Ectodermal cell (in vitro differentiated cells): ENCODE results near the gene KATNB1.
"Not testable (repeated sequence)": the region's sequence is repeated elsewhere in the genome, so short reads cannot be mapped to it uniquely, and the experiment has no call there.

Experiments
- H3K27ac ChIP-seq: 2 replicates; pipeline ENCODE4 v1.7.0; 2013; ENCODE audit warnings: mild to moderate bottlenecking, low read depth, low read length; ENCODE audit not compliant: insufficient read depth, poor library complexity, severe bottlenecking
- H3K27me3 ChIP-seq: 2 replicates; pipeline ENCODE4 v1.7.0; 2013; ENCODE audit warnings: mild to moderate bottlenecking, low read length; ENCODE audit not compliant: insufficient read depth, control insufficient read depth, poor library complexity, severe bottlenecking
- H3K36me3 ChIP-seq: one replicate; pipeline ENCODE4 v1.7.0; 2013; ENCODE audit warnings: low read length; ENCODE audit not compliant: control insufficient read depth, insufficient read depth
- H3K4me1 ChIP-seq: one replicate; pipeline ENCODE4 v1.7.0; 2013; ENCODE audit warnings: low read length; ENCODE audit not compliant: control insufficient read depth, insufficient read depth
- H3K4me3 ChIP-seq: 2 replicates; pipeline ENCODE4 v1.7.0; 2013; ENCODE audit warnings: low read depth, low read length, control low read depth; ENCODE audit not compliant: insufficient read depth
- H3K9me3 ChIP-seq: 2 replicates; pipeline ENCODE4 v1.7.0; 2013; ENCODE audit warnings: mild to moderate bottlenecking, low read length, moderate library complexity; ENCODE audit not compliant: control insufficient read depth
- WGBS, 2 experiments: methylation state at CpG; one replicate each; pipeline ENCODE4 v1.1.7; 2013; ENCODE audit warnings: missing lambda C conversion rate in 2 of 2; 5-methylcytosine and 5-hydroxymethylcytosine counted together

KATNB1 gene

DNA sequence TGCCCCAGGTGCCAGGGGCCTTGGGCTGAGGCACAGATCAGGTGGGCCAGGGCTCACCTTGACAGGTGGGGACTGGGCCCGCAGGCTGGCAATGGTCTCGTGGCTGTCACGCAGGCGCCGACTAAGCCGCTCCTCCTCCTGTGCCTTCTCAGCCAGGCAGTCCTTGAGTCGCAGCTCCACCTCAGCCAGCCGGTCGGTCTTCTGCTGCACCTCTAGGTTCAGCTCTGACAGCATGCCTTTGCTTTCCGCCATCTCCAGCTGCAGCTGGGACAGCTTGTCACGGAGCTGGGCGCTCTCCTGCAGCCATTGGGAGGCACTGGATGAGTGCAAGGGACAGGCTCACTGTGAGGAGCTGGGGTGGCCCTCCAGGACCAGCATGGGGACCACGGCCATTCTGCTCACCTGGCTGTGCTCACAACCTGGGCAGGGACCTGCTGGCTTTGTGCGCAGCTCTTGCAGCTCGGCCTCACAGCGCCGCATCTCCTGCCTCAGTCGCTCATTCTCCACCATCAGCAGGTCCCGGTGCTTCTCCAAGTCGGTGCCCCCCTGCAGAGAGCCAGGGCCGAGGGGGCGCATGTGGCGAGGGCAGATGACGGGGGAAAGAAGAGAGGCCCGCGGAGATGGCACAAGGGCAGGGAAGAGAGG is 35.7 kb downstream of the KATNB1 start:
- Histone ChIP-seq H3K27ac (no peak overlapping the region), H3K9me3 (no peaks in the 10 kb centered on the region), H3K27me3 (no peaks in the 10 kb centered on the region), H3K4me1 (no peaks in the 10 kb centered on the region), H3K36me3 (no peaks in the 10 kb centered on the region), H3K4me3 (no peak overlapping the region)
- 93 to 94% methylated on average over 26 of the region's 26 CpGs for WGBS, 2 experiments

DNA sequence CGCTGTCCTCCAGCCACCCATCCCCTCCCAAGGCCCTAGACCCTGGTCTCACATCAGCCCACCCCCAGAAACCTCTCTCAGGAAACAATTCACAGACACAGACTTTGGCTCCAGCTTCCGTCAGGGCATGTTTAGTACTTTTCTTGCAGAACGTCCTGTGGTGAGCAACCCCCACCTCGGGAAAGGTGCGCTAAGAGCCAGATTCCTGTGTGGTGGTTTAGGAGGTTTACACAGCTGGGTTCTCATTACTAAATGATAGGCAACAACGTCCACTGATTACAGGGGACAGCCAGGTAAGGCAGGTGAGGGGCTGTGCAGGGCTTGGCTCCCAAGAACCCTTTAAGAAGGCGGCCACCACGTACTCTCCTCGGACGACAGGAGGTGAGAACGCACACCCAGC is 37.4 kb downstream of the KATNB1 start:
- Histone ChIP-seq H3K36me3 (no peaks in the 10 kb centered on the region), H3K27ac (no peak overlapping the region), H3K4me3 (no peak overlapping the region), H3K27me3 (no peaks in the 10 kb centered on the region), H3K4me1 (no peaks in the 10 kb centered on the region), H3K9me3 (no peaks in the 10 kb centered on the region)
- 91 to 92% methylated on average over 11 of the region's 11 CpGs for WGBS, 2 experiments

GRCh38 chr16:57773655-57774295 is 38.2 kb downstream of the KATNB1 start:
- no peak overlapping the region for H3K4me3 ChIP-seq
- H3K27ac ChIP-seq: no peak overlapping the region
- H3K27me3 ChIP-seq: no peaks in the 10 kb centered on the region
- no peaks in the 10 kb centered on the region for H3K9me3 ChIP-seq
- 88 to 92% methylated on average over 10 to 11 of the region's 11 CpGs for WGBS, 2 experiments
- no peaks in the 10 kb centered on the region for H3K4me1 ChIP-seq
- no peaks in the 10 kb centered on the region for H3K36me3 ChIP-seq

GRCh38 chr16:57774705-57775285 is 39.2 kb downstream of the KATNB1 start:
- no peaks in the 10 kb centered on the region for H3K27me3 ChIP-seq
- no peaks in the 10 kb centered on the region for H3K9me3 ChIP-seq
- WGBS, 2 experiments: 59 to 65% methylated on average over 12 of the region's 12 CpGs
- no peaks in the 10 kb centered on the region for H3K36me3 ChIP-seq
- no peak overlapping the region for H3K4me3 ChIP-seq
- no peaks in the 10 kb centered on the region for H3K4me1 ChIP-seq
- H3K27ac ChIP-seq: no peak overlapping the region

GRCh38 chr16:57775661-57776469 is 40.3 kb downstream of the KATNB1 start:
- H3K9me3 ChIP-seq: no peaks in the 10 kb centered on the region
- no peak overlapping the region for H3K4me3 ChIP-seq
- H3K4me1 ChIP-seq: no peaks in the 10 kb centered on the region
- no peaks in the 10 kb centered on the region for H3K36me3 ChIP-seq
- no peak overlapping the region for H3K27ac ChIP-seq
- H3K27me3 ChIP-seq: no peaks in the 10 kb centered on the region
- WGBS, 2 experiments: 14 to 15% methylated on average over 23 of the region's 23 CpGs

- Histone ChIP-seq H3K4me3 (no peak overlapping the region), H3K27ac (no peak overlapping the region), H3K27me3 (no peaks in the 10 kb centered on the region), H3K4me1 (no peaks in the 10 kb centered on the region), H3K9me3 (no peaks in the 10 kb centered on the region), H3K36me3 (no peaks in the 10 kb centered on the region)
- 96 to 97% methylated on average over 4 to 5 of the region's 5 CpGs for WGBS, 2 experiments
Measured at GRCh38 chr16:57778658-57779057, 43.1 kb downstream of the KATNB1 start.

GRCh38 chr16:57779836-57780235 is 44.3 kb downstream of the KATNB1 start:
- H3K4me3 ChIP-seq, H3K36me3 ChIP-seq, H3K9me3 ChIP-seq, H3K27me3 ChIP-seq, H3K4me1 ChIP-seq, H3K27ac ChIP-seq: not testable (repeated sequence)
- WGBS, 2 experiments: 88 to 90% methylated on average over 5 of the region's 5 CpGs

DNA sequence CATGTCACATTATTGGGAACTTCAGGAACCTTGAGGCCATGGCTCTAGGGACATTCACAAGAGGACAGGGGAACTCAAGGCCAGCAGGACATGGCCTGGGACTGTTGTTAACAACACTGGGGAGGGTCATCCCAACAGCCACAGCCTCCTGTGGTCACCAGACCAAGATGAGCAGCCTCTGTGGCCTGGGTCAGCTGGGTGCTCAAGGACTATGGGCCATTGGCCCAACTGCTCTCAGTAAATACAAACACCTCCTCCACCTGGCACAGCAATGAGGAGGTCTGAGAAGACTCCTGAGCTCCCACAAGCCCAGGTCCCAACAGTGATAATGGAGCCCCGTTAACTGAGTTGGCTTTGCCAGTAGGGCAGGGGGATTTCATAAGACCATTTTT is 45.8 kb downstream of the KATNB1 start:
- Histone ChIP-seq H3K4me3 (no peak overlapping the region), H3K9me3 (no peaks in the 10 kb centered on the region), H3K4me1 (no peaks in the 10 kb centered on the region), H3K27ac (no peak overlapping the region), H3K36me3 (no peaks in the 10 kb centered on the region), H3K27me3 (no peaks in the 10 kb centered on the region)
- 95% methylated on average over 1 of the region's 1 CpG; no CpG with 5 or more reads in 1 of the 2 experiments for WGBS, 2 experiments

DNA sequence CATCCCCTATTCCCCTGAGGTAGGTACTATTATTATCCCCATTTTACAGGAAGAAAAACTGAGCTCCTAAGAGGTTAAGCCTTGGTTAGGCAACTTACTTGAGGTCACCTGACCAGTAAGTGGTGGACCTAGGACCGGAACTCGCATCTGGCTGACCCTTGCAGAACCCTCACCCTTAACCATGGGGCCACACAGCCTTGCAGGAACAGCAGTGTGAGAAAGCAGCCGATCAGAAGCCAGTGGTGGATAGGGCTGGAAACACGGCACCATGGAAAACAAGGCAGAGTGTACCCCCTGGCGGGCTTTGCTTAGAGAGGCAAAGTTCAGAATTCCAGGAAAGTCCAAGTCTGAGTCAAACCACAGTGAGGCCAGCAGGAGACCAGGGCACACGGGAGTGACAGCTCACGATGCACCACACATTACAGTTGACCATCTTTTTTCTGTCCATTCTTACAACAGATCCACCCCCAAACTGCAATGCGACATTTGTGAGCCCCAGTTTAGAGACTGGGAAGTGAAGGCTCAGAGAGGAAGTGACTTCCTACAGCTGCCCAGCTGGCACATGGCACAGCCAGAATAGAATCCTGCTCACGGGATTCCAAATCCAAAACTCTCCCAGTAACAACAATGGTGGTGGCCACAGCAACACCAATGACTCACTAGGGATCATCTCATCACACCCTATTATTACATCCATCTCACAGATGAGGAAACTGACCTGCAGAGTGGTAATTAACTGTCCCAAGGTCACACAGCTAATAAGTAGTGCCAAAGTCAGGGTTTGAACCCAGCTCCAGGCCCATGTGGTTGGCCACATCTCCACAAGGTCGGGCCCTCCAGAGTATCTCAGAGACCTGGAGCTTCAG is 46.4 kb downstream of the KATNB1 start:
- Histone ChIP-seq H3K27me3 (no peaks in the 10 kb centered on the region), H3K36me3 (no peaks in the 10 kb centered on the region), H3K27ac (no peak overlapping the region), H3K4me1 (no peaks in the 10 kb centered on the region), H3K4me3 (no peak overlapping the region), H3K9me3 (no peaks in the 10 kb centered on the region)
- WGBS, 2 experiments: 89 to 91% methylated on average over 10 of the region's 10 CpGs
